NB4 (cell line): ENCODE measurements around the gene MPRIP.

ENCODE experiments used
- DNase-seq: peaks from one replicate; pipeline ENCODE4 v3.0.0; 2010; ENCODE audit warnings: low read depth
- H3K4me3 ChIP-seq: one replicate; pipeline ENCODE4 v1.5.1; 2011; ENCODE audit warnings: mild to moderate bottlenecking, low read depth, low read length, moderate library complexity
- CTCF ChIP-seq: IDR thresholded peaks from one replicate; pipeline ENCODE4 v1.5.1; 2012; ENCODE audit warnings: low read depth, low read length
- MAX ChIP-seq: IDR thresholded peaks from 2 replicates; pipeline ENCODE4 v1.6.1; 2011; ENCODE audit warnings: low read depth, low read length
- MYC ChIP-seq: IDR thresholded peaks from 2 replicates; pipeline ENCODE4 v1.6.1; 2011; ENCODE audit warnings: low read depth, low read length
- POLR2A ChIP-seq: IDR thresholded peaks from 2 replicates; pipeline ENCODE4 v1.6.1; 2011; ENCODE audit warnings: mild to moderate bottlenecking; ENCODE audit not compliant: insufficient read length; ENCODE audit errors: extremely low read depth

Gene MPRIP

GRCh38 chr17:17081304-17081940, 39.2 kb downstream of the MPRIP start:
- TF ChIP-seq MAX (no peak), POLR2A (no peak), MYC (no peak), CTCF (no peak)

GRCh38 chr17:17082878-17083277, 40.6 kb downstream of the MPRIP start:
- TF ChIP-seq MYC, result no peak
- TF ChIP-seq POLR2A, result no peak
- TF ChIP-seq MAX, result no peak
- no peak for TF ChIP-seq CTCF
- DNase-seq, result no peak
- no peak overlapping the region for H3K4me3 ChIP-seq

More at GRCh38 chr17:17081304-17081940, 39.2 kb downstream of the MPRIP start:
- H3K4me3 ChIP-seq, result no peak overlapping the region
- no peak for DNase-seq

- DNase-seq, result no peak
- no peak for TF ChIP-seq CTCF
- TF ChIP-seq MAX, result no peak
- TF ChIP-seq MYC, result no peak
- TF ChIP-seq POLR2A, result no peak
- H3K4me3 ChIP-seq, result no peak overlapping the region
These were observed 42.1 kb downstream of the MPRIP start for GRCh38 chr17:17084317-17084835.

GRCh38 chr17:17084941-17085340, 42.7 kb downstream of the MPRIP start:
- no peak for TF ChIP-seq POLR2A
- TF ChIP-seq CTCF, result no peak
- TF ChIP-seq MAX, result no peak
- no peak for TF ChIP-seq MYC
- DNase-seq, result no peak
- H3K4me3 ChIP-seq, result no peak overlapping the region

- DNase-seq, result no peak
- no peak overlapping the region for H3K4me3 ChIP-seq
- no peak for TF ChIP-seq CTCF
- no peak for TF ChIP-seq MAX
- no peak for TF ChIP-seq POLR2A
- no peak for TF ChIP-seq MYC
These were observed 44.3 kb downstream of the MPRIP start for GRCh38 chr17:17086585-17086984.
